Psoas muscle (tissue), 8 donors: ENCODE results near the gene BUD31. TPM values are rescaled to one million over a fixed set of nuclear protein-coding genes. Genes with fewer than 3 reads are reported as not detected.

Experiments
- ATAC-seq, 4 donors: fragments of 200-7000 bp; cut with Tn5 transposase; one replicate each; pipeline ENCODE4 v1.9.1; 2020; ENCODE audit warnings: moderate library complexity in 3 of 4, mild to moderate bottlenecking in 2 of 4
- DNase-seq, 2 donors: peaks; one replicate each; pipeline ENCODE4 v3.0.0-alpha.2; 2020
- H3K27ac ChIP-seq: fragments of 200-600 bp; one replicate; pipeline ENCODE4 v1.8.0; 2022
- H3K27me3 ChIP-seq, 3 donors: fragments of 200-600 bp in 1 of 3; one replicate each; pipeline versions ENCODE4 v1.6.1 to v1.8.0; 2013 to 2022; ENCODE audit warnings: low read length in 2 of 3, mild to moderate bottlenecking in 2 of 3, moderate library complexity in 1 of 3; ENCODE audit not compliant: insufficient read depth in 3 of 3
- H3K36me3 ChIP-seq, 2 donors: fragments of 200-600 bp in 1 of 2; one replicate each; pipeline versions ENCODE4 v1.6.1 to v1.8.0; 2013 to 2022; ENCODE audit warnings: low read depth in 1 of 2, mild to moderate bottlenecking in 1 of 2, moderate library complexity in 1 of 2; ENCODE audit not compliant: insufficient read depth in 1 of 2
- H3K4me1 ChIP-seq: fragments of 200-600 bp; one replicate; pipeline ENCODE4 v1.8.0; 2022
- H3K4me3 ChIP-seq: fragments of 200-600 bp; one replicate; pipeline ENCODE4 v1.8.0; 2022; ENCODE audit warnings: mild to moderate bottlenecking
- H3K9me3 ChIP-seq: fragments of 200-600 bp; one replicate; pipeline ENCODE4 v1.8.0; 2022
- CTCF ChIP-seq: fragments of 200-600 bp; IDR thresholded peaks from one replicate; pipeline ENCODE4 v1.8.0; 2022; ENCODE audit warnings: antibody characterized with exemption
- WGBS, 3 donors: extraction: QIAGEN DNeasy Blood & Tissue Kit; methylation state at CpG; one replicate each; pipeline versions ENCODE4 v1.1.6 to v1.1.7; 2013; 5-methylcytosine and 5-hydroxymethylcytosine counted together
- intact Hi-C, 2 donors: fragments of 100-400 bp; cut with DNase I; formaldehyde crosslinking; loops; one replicate each; pipeline versions ENCODE4 v1.11.0 to v1.14.2; 2022
- polyA plus RNA-seq, 3 donors: library from polyadenylated mRNA; stranded (reverse); fragments of 200-250 nt; gene quantifications; one replicate each; pipeline ENCODE4 v1.2.3, GENCODE V29; 2013
- total RNA-seq, 4 donors: library from RNA; stranded (reverse); fragmentation: NEBNext Ultra II Directional in 2 of 4; extraction: Animal tissue kit (Norgen Biotek cat#: 25700) in 2 of 4; gene quantifications; one replicate each; pipeline versions ENCODE4 v1.2.1 to v1.2.4, GENCODE V29; 2021 to 2023
- donor health status: healthy with polysubstance abuse.
- donor health status: DM: no; HTN: no; CAD: no; lungs with moderate emphysema.
- donor health status: Bipolar disorder and iron deficiency.
- donor health status: healthy.
- donor health status: DM: yes; HTN: yes; CAD: no.
- donor health status: DM: no; HTN: no; CAD: no.
- donor health status: DM: no; HTN: no; CAD: no.
- donor health status: DM: yes; HTN: yes; CAD: no.

Gene BUD31
- total and polyA plus RNA-seq, 7 donors: 30.2 to 115 (median 46.8) TPM

- Histone ChIP-seq H3K4me3 (peak overlapping the region; percentile 75), H3K9me3 (no peaks in the 10 kb centered on the region), H3K27me3 (no peaks in the 10 kb centered on the region), H3K4me1 (peaks cover 10% of the 10 kb centered on the region), H3K27ac (peak overlapping the region; percentile 48), H3K36me3 (peaks cover 3 to 77% of the 10 kb centered on the region in 2 donors)
- TF ChIP-seq CTCF: no peak
- ATAC-seq: peak; percentile 82 to 90 (median 88)
- WGBS, 3 donors: 2 to 4% (median 3%) methylated on average over 61 to 68 of the region's 68 CpGs
- peak; percentile 81 to 90 for DNase-seq
- intact Hi-C loops: no loop called here
Observed at GRCh38 chr7:99392659-99393354, 16.0 kb upstream of the BUD31 start.

- intact Hi-C loops: no loop called here
- Histone ChIP-seq H3K9me3 (no peaks in the 10 kb centered on the region), H3K4me1 (peaks cover 10% of the 10 kb centered on the region), H3K27ac (peak overlapping the region; percentile 48), H3K36me3 (peaks cover 3 to 77% of the 10 kb centered on the region in 2 donors), H3K4me3 (peak overlapping the region; percentile 75), H3K27me3 (no peaks in the 10 kb centered on the region)
- peak in 1 of 2 donors; percentile 77 for DNase-seq
- TF ChIP-seq CTCF: no peak
- WGBS, 3 donors: 28 to 31% (median 29%) methylated on average over 28 to 30 of the region's 30 CpGs
- peak; percentile 36 to 60 (median 50) for ATAC-seq
Observed at GRCh38 chr7:99393355-99394187, 15.2 kb upstream of the BUD31 start.

GRCh38 chr7:99394188-99394502, 14.6 kb upstream of the BUD31 start:
- ATAC-seq: peak in 1 of 4 donors; percentile 5

GRCh38 chr7:99395616-99396327, 13.0 kb upstream of the BUD31 start:
- 77 to 81% (median 79%) methylated on average over 14 of the region's 14 CpGs for WGBS, 3 donors
- H3K4me3 ChIP-seq: no peak overlapping the region
- H3K36me3 ChIP-seq: peaks cover 17 to 80% of the 10 kb centered on the region in 2 donors
- no peak for ATAC-seq
- no peaks in the 10 kb centered on the region for H3K27me3 ChIP-seq
- H3K9me3 ChIP-seq: no peaks in the 10 kb centered on the region
- H3K4me1 ChIP-seq: peaks cover 10% of the 10 kb centered on the region
- TF ChIP-seq CTCF: no peak
- DNase-seq: no peak
- H3K27ac ChIP-seq: no peak overlapping the region
- intact Hi-C loops: no loop called here

More at GRCh38 chr7:99394188-99394502, 14.6 kb upstream of the BUD31 start:
- Histone ChIP-seq H3K36me3 (peaks cover 7 to 80% of the 10 kb centered on the region in 2 donors), H3K4me1 (peaks cover 10% of the 10 kb centered on the region), H3K27ac (no peak overlapping the region), H3K9me3 (no peaks in the 10 kb centered on the region), H3K4me3 (no peak overlapping the region), H3K27me3 (no peaks in the 10 kb centered on the region)
- TF ChIP-seq CTCF: no peak
- DNase-seq: no peak
- WGBS, 3 donors: 74 to 80% (median 78%) methylated on average over 4 of the region's 4 CpGs
- intact Hi-C loops: no loop called here
